ENCODE data around the gene TRAPPC14. TPM values are rescaled to one million over a fixed set of nuclear protein-coding genes. Genes with fewer than 3 reads are reported as not detected.

The TRAPPC14 gene
- total and polyA plus RNA-seq, 9 of the 15 experiments (the other 6 are each of a cell fraction or from before 2014, with no cell fraction given) = 0.42 to 45.9 (median 18.2) TPM

GRCh38 chr7:100167912-100168323 lies 9.4 kb upstream of the TRAPPC14 start (continued):
- TF ChIP-seq MAX (CRISPR knock-in tag; IDR thresholded peaks at IDR 0.05) (0 out of 2 replicates have a peak, but pooled peaks have one; percentile 26), E2F5 (CRISPR knock-in tag; IDR thresholded peaks at IDR 0.05) (no peak), ZNF24 (IDR thresholded peaks at IDR 0.05) (no peak), POLR2G (IDR thresholded peaks at IDR 0.05; ENCODE audit: low read depth, low read length) (no peak), YBX1 (IDR thresholded peaks at IDR 0.05) (no peak), ZNF140 (CRISPR knock-in tag; IDR thresholded peaks at IDR 0.05) (no peak), PRDM10 (IDR thresholded peaks at IDR 0.05; ENCODE audit: partially characterized antibody) (peak; percentile 75), CTCFL (IDR thresholded peaks at IDR 0.05; ENCODE audit: borderline replicate concordance, insufficient read depth, low read depth, low read length, poor library complexity, severe bottlenecking) (no peak), TGIF2 (CRISPR knock-in tag; IDR thresholded peaks at IDR 0.05) (no peak), ZNF586 (CRISPR knock-in tag; conservative IDR thresholded peaks at IDR 0.05) (no peak), ZNF41 (CRISPR knock-in tag; conservative IDR thresholded peaks at IDR 0.05) (no peak), E2F4 (CRISPR knock-in tag; IDR thresholded peaks at IDR 0.05; ENCODE audit: low read depth) (no peak), ARID3A (IDR thresholded peaks at IDR 0.05; ENCODE audit: borderline replicate concordance, low read depth, low read length) (no peak), ATF1 (CRISPR knock-in tag; IDR thresholded peaks at IDR 0.05) (no peak), ATF1 (tag; IDR thresholded peaks at IDR 0.05) (peak; percentile 84), ADNP (tag; IDR thresholded peaks at IDR 0.05) (no peak), POLR2H (tag; IDR thresholded peaks at IDR 0.05; ENCODE audit: low read depth) (no peak), SNRNP70 (optimal IDR thresholded peaks at IDR 0.05; ENCODE audit: low read depth, low read length) (no peak), TRIM28 (IDR thresholded peaks at IDR 0.05) (peak; percentile 73; the same call in 1 of the 2 replicates)
